Lung (tissue), 12 donors: ENCODE results near the gene RRN3. TPM values are rescaled to one million over a fixed set of nuclear protein-coding genes. Genes with fewer than 3 reads are reported as not detected.

ENCODE experiments used
- ATAC-seq: fragments of 200-7000 bp; cut with Tn5 transposase; one replicate; pipeline ENCODE4 v1.9.1; 2020; ENCODE audit warnings: moderate number of reproducible peaks; ENCODE audit not compliant: insufficient read depth, low FRiP score
- DNase-seq, 3 donors: peaks; one replicate each; pipeline ENCODE4 v3.0.0-alpha.2; 2013 to 2017
- H3K27ac ChIP-seq, 2 donors: one replicate each; pipeline ENCODE4 v1.5.1; 2013; ENCODE audit warnings: mild to moderate bottlenecking in 2 of 2, moderate library complexity in 2 of 2, control low read depth in 1 of 2, inconsistent platforms in 1 of 2, low read depth in 1 of 2, low read length in 1 of 2
- H3K27me3 ChIP-seq, 3 donors: one replicate each; pipeline ENCODE4 v1.5.1; 2013; ENCODE audit warnings: low read length in 2 of 3; ENCODE audit not compliant: control insufficient read depth in 3 of 3, insufficient read depth in 3 of 3
- H3K36me3 ChIP-seq, 4 donors: one replicate each; pipeline ENCODE4 v1.5.1; 2013; ENCODE audit warnings: low read length in 4 of 4, mild to moderate bottlenecking in 1 of 4, moderate library complexity in 1 of 4; ENCODE audit not compliant: control insufficient read depth in 4 of 4, insufficient read depth in 4 of 4
- H3K4me1 ChIP-seq, 5 donors: one replicate each; pipeline ENCODE4 v1.5.1; 2013; ENCODE audit warnings: low read length in 5 of 5, mild to moderate bottlenecking in 2 of 5, moderate library complexity in 1 of 5; ENCODE audit not compliant: control insufficient read depth in 5 of 5, insufficient read depth in 5 of 5
- H3K4me3 ChIP-seq: one replicate; pipeline ENCODE4 v1.5.1; 2013; ENCODE audit warnings: mild to moderate bottlenecking, control low read depth, moderate library complexity
- H3K9ac ChIP-seq, 2 donors: one replicate each; pipeline ENCODE4 v1.5.1; 2013; ENCODE audit warnings: low read length in 2 of 2, control low read depth in 1 of 2; ENCODE audit not compliant: insufficient read depth in 1 of 2
- H3K9me3 ChIP-seq, 4 donors: one replicate each; pipeline ENCODE4 v1.5.1; 2013; ENCODE audit warnings: low read length in 3 of 4, mild to moderate bottlenecking in 1 of 4, moderate library complexity in 1 of 4; ENCODE audit not compliant: control insufficient read depth in 4 of 4, insufficient read depth in 3 of 4
- WGBS, 2 donors: extraction: QIAGEN DNeasy Blood & Tissue Kit; methylation state at CpG; one replicate each; pipeline ENCODE4 v1.1.7; 2013; 5-methylcytosine and 5-hydroxymethylcytosine counted together
- polyA plus RNA-seq, 2 donors: library from polyadenylated mRNA; stranded (reverse); fragments of 200-250 nt; gene quantifications; one replicate each; pipeline ENCODE4 v1.2.1, GENCODE V29; 2013
- total RNA-seq, 2 donors: library from RNA; depleted of rRNA in 1 of 2; stranded (reverse); fragments of >200 nt in 1 of 2; gene quantifications; one replicate each; pipeline ENCODE4 v1.2.1, GENCODE V29; 2014 to 2021
- TF ChIP-seq, protein P1 (sequence below): IDR thresholded peaks from 2 replicates; pipeline ENCODE4 v1.5.1; 2012; ENCODE audit warnings: mild to moderate bottlenecking; ENCODE audit errors: control extremely low read depth, extremely low read depth
- donor health status: control.
- donor health status: control.
- donor health status: Bipolar disorder and iron deficiency.
- donor health status: healthy.
- donor health status: DM: yes; HTN: yes; CAD: no.

The RRN3 gene
- total and polyA plus RNA-seq, 4 donors: 11.1 to 43.1 (median 19.3) TPM

GRCh38 chr16:15057681-15058417, 36.2 kb downstream of the RRN3 start:
- Histone ChIP-seq H3K9ac (no peak overlapping the region), H3K4me1 (peaks cover 0 to 10% (median 4%) of the 10 kb centered on the region in 5 donors), H3K9me3 (peaks cover 0 to 2% (median 0%) of the 10 kb centered on the region in 4 donors), H3K27ac (no peak overlapping the region), H3K27me3 (no peaks in the 10 kb centered on the region), H3K36me3 (peaks cover 12 to 27% (median 17%) of the 10 kb centered on the region in 4 donors), H3K4me3 (no peak overlapping the region)
- DNase-seq (no peak), ATAC-seq (no peak)
- TF ChIP-seq, protein P1, sequence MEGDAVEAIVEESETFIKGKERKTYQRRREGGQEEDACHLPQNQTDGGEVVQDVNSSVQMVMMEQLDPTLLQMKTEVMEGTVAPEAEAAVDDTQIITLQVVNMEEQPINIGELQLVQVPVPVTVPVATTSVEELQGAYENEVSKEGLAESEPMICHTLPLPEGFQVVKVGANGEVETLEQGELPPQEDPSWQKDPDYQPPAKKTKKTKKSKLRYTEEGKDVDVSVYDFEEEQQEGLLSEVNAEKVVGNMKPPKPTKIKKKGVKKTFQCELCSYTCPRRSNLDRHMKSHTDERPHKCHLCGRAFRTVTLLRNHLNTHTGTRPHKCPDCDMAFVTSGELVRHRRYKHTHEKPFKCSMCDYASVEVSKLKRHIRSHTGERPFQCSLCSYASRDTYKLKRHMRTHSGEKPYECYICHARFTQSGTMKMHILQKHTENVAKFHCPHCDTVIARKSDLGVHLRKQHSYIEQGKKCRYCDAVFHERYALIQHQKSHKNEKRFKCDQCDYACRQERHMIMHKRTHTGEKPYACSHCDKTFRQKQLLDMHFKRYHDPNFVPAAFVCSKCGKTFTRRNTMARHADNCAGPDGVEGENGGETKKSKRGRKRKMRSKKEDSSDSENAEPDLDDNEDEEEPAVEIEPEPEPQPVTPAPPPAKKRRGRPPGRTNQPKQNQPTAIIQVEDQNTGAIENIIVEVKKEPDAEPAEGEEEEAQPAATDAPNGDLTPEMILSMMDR: no peak
- 76 to 79% methylated on average over 7 of the region's 7 CpGs for WGBS, 2 donors

DNA sequence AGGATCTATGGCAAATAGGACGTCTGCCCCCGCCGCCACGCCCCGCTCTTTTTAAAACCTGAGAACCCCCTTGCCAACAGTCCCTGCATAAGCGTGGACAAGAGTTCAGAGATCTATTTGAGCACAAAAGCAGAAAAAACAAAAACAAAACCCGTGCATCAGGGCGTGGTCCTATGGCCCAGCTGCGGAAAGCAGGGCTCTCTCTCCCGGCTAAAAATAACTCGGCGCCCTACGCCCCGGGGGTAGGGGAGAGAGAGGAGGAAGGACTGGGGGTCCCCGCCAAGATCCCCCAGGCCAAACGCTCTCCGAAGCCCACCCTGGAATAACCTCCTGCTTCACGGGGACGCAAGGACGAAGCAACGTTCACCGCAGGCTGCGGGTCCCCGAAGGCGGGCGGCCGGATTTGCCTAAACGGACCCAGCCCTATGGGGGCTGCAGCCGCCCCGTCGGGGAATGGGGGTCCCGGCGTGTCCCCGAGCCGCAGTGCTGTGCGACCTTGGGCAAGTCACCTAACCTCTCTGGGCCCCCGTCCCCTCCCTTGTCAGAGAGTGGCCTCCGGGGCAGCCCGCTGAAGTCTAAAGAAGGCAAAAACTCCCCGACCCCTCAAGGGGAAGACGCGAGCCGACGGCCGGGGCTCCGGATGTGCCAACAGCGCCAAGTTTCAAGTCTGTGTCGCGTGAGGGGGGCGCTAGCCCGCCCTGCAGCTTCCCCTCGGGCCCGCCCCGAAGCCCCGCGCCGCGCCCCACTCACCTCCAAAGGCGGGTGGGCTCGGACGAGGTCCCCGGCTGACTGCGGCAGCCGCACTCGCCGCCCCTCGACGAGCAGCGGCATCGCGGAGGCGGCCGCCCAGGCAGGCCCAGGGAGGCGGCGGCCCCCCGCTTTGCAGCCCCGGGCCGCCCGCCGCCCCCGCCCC, 38.7 kb downstream of the RRN3 start:
- DNase-seq (peak in 2 of 3 donors; percentile 40 to 83), ATAC-seq (no peak)
- Histone ChIP-seq H3K27me3 (no peaks in the 10 kb centered on the region), H3K4me1 (peaks cover 0 to 10% (median 4%) of the 10 kb centered on the region in 5 donors), H3K9ac (peak overlapping the region in 1 of 2 donors; percentile 61), H3K36me3 (peaks cover 4 to 10% (median 5%) of the 10 kb centered on the region in 4 donors), H3K27ac (peak overlapping the region; percentile 58 to 73), H3K9me3 (peaks cover 0 to 2% (median 0%) of the 10 kb centered on the region in 4 donors), H3K4me3 (peak overlapping the region; percentile 80)
- TF ChIP-seq, protein P1: no peak
- 2 to 5% methylated on average over 61 to 81 of the region's 81 CpGs for WGBS, 2 donors

GRCh38 chr16:15054357-15055140, 39.5 kb downstream of the RRN3 start:
- WGBS, 2 donors: 83 to 87% methylated on average over 19 of the region's 19 CpGs
- H3K9ac ChIP-seq: peak overlapping the region in 1 of 2 donors; percentile 61
- TF ChIP-seq, protein P1: no peak
- peak overlapping the region; percentile 80 for H3K4me3 ChIP-seq
- H3K9me3 ChIP-seq: peaks cover 0 to 2% (median 0%) of the 10 kb centered on the region in 4 donors
- DNase-seq (peak in 1 of 3 donors; percentile 15), ATAC-seq (no peak)
- H3K27ac ChIP-seq: peak overlapping the region in 1 of 2 donors; percentile 29
- no peaks in the 10 kb centered on the region for H3K27me3 ChIP-seq
- peaks cover 0 to 10% (median 4%) of the 10 kb centered on the region in 5 donors for H3K4me1 ChIP-seq
- peaks cover 2 to 8% (median 3%) of the 10 kb centered on the region in 4 donors for H3K36me3 ChIP-seq
